Measurements from ENCODE around the gene FKBP7. TPM values are rescaled to one million over a fixed set of nuclear protein-coding genes. Genes with fewer than 3 reads are reported as not detected.
A peak's percentile ranks its signal among the peaks of the same experiment; 100 is the strongest.
"Not testable (repeated sequence)": the region's sequence is repeated elsewhere in the genome, so short reads cannot be mapped to it uniquely, and the experiment has no call there.

Gene FKBP7
- total RNA-seq, 1 donor from 2014 or later, result 6.5 TPM

GRCh38 chr2:178455947-178456346 is 22.5 kb downstream of the FKBP7 start:
- intact Hi-C loops (cut with DNase I), result no loop called here
- ATAC-seq (ENCODE audit: poor library complexity) (no peak), DNase-seq (no peak)

DNA sequence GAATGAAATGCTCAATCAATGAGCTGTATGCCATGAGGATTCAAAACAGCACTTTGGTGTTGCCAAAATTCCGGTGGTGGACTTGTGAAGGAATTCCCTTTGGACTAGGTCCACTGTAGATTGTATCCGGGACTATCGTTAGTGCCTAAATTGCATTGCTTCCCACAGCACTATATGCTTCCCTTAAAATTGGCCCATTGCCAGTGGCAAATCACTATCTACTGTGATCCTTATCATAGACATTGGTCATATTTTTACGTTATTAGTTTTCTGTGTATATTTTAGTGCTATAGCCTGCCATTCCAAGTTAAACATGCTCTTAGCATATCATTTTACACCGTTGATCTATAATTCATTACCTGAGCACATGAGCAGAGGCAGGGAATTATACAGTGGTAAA is 25.5 kb downstream of the FKBP7 start:
- ATAC-seq (ENCODE audit: poor library complexity), result no peak
- intact Hi-C loops (cut with DNase I), result no loop called here
- DNase-seq, result no peak

- ATAC-seq (ENCODE audit: poor library complexity), result no peak
- intact Hi-C loops (cut with DNase I), result no loop called here
- no peak for DNase-seq
These were observed 26.1 kb downstream of the FKBP7 start for GRCh38 chr2:178452334-178452733.

DNA sequence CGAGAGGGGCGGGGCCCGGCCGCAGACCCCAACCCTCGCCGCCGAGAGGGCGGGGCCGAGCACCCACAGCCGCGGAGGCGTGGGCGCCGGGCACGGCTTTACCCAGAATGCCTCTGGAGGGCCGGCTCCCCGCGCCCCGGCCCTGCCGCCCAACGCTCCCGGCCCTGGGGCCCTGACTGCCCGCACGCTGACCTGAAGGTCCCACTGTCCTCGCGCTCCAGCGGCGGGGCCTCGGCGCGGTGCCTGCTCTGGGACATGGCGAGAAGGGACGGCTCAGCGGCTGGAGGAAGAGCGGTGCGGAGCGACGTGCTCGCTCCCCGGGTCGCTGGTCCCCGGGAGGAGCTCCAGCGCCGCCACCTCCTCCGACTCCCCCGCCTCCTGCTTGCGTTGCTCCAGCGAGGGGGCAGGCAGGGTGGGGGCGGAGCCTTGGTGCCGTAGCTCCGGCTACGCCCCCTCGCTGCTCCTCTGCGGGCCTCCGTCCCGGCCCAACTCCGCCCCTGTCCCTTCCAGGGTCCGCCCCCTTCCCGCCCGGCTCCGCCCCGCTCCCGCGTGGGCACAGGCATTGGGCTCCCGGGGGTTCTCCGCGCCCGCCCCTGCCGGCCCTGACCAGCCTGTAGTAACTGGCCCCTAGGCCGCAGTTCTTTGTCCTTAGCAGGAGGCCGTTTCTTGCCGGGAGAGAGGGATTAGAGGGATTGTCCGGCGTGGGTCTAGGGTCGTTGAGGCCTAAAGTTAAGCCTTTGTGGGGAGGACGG is 27.4 kb downstream of the FKBP7 start, which contains the start of the genes PJVK and PRKRA:
Gene PJVK (plus strand): TSS at position 605 of the 752 bp plus-strand sequence. CDS start 2,032 bp downstream, outside the sequence.
Gene PRKRA (minus strand): TSS at position 402 of the 752 bp plus-strand sequence. CDS start 145 bp downstream, at position 257.
- ATAC-seq (ENCODE audit: poor library complexity), result peak; percentile 98
- intact Hi-C loops (cut with DNase I), result no loop called here
- DNase-seq, result peak; percentile 98

- intact Hi-C loops (cut with DNase I), result no loop called here
- ATAC-seq (ENCODE audit: poor library complexity) (no peak), DNase-seq (no peak)
These were observed 28.0 kb downstream of the FKBP7 start for GRCh38 chr2:178450524-178450773.

GRCh38 chr2:178449700-178450523 is 28.5 kb downstream of the FKBP7 start:
- no peak for ATAC-seq (ENCODE audit: poor library complexity)
- intact Hi-C loops (cut with DNase I), result no loop called here

DNA sequence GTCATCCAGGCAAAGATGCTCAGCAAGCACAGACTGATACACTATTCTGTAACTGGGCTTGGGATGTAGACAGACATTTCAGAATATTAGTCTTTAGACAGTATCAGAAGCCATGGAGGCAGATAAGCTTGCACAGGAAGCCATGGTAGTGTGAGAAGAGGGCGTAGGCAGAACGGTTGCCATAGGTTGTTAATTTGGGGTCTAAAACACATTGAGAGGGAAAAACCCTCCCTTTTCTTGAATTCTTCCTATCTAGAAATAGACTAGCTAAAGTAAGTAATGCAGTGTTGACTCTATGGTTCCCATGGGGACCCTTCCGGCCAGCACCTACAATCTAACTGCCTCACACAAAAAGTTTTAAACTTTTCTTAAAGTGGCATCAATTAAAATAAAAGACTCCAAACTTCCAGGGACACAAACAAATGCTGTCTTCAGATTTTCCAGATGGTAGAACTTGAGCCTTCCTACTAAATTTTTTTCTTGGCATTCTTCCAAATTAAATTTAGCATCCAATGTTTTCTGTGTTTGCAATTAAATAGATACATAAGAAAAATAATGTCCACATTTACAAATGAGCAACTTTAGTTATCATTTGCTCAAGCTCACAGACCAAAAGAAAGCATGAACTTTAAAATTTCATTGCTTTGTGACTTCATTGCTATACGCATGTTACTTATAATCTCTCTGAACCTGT is 29.3 kb downstream of the FKBP7 start:
- ATAC-seq (ENCODE audit: poor library complexity), result no peak
- DNase-seq, result no peak
- intact Hi-C loops (cut with DNase I), result no loop called here

More at GRCh38 chr2:178449700-178450523, 28.5 kb downstream of the FKBP7 start:
- no peak for DNase-seq

DNA sequence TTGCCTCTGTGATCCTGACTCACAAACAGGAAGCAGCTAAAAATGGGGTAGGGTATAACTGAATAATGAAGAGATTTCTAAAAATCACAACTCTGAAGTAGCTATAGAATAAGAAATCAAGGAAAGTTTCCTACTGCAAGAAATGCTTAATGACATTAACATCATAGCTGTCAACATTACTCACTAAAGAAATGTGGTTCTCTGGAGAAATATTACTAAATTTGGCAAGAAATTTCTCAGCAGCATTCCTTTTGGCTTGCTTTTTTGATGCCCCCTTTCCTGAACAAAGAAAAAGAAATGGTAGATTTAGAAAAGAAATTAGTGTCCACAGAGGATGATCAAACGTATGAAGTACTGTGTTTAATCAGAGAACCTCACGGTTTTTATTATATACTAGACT is 37.0 kb downstream of the FKBP7 start:
- DNase-seq (no peak), ATAC-seq (ENCODE audit: poor library complexity) (no peak)
- intact Hi-C loops (cut with DNase I), result no loop called here

DNA sequence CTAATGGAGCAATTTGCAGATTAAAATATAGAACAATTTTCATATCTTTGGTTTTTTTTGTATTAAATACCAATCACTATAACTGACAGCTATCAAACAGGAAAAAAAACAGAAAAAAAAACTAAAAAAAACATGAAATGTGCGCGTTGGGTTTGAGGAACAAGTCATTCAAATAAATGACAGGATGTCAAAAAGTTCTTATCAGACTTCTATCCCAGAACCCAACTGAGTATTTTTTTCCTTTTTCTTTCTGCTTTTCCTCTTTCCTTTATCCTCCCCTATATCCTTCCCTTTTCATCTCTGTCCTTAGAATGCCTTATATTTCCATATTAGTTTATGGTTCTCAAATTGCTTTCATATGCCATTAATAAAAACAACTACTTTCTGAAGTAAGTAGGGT is 41.7 kb downstream of the FKBP7 start:
- intact Hi-C loops (cut with DNase I), result no loop called here
- no peak for ATAC-seq (ENCODE audit: poor library complexity)
- no peak for DNase-seq

DNA sequence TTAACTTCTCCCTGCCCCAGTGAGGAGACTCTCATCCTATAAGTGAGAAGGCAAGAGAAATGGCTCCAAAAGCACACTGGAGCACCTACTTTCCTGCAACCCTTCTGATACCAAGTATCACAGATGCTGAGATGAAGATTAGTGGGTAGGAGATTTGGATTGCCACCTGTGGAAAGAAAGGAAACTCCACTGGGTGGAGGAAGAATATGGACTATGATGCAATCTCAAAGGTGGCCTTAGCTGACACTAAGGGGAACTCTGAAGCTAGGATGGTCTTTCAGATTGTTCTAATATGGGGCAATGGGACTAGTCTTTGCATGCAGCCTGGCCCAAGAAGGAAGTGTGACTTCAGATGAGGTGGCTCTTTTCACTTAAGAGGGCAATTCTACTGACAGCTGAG is 49.1 kb downstream of the FKBP7 start:
- intact Hi-C loops (cut with DNase I), result no loop called here
- DNase-seq, result no peak

DNA sequence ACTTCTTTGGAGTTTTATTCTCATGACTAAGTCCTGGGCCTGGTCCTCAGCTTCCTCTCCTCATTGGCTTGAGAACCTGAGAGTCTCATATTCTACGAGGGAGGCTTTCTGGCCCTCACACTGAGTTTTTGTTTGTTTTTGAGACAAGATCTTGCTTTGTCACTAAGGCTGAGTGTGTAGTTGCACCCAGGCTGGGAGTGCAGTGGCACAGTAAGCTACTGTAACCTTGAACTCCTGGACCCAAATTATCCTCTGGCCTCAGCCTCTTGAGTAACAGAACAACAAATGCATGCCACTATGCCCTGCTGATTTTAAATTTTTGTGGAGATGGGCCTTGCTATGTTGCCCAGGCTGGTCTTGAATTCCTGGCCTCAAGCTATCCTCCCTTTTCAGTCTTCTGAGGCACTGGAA is 50.0 kb downstream of the FKBP7 start:
- no peak for DNase-seq
- intact Hi-C loops (cut with DNase I), result no loop called here
- no peak for ATAC-seq (ENCODE audit: poor library complexity)

More for the DNA sequence above, 49.1 kb downstream of the FKBP7 start:
- no peak for ATAC-seq (ENCODE audit: poor library complexity)

GRCh38 chr2:178427458-178427857 is 50.9 kb downstream of the FKBP7 start:
- intact Hi-C loops (cut with DNase I), result no loop called here
- no peak for DNase-seq
- ATAC-seq (ENCODE audit: poor library complexity), result no peak

- DNase-seq (no peak), ATAC-seq (ENCODE audit: poor library complexity) (no peak)
- intact Hi-C loops (cut with DNase I), result no loop called here
These were observed 52.0 kb downstream of the FKBP7 start for GRCh38 chr2:178426388-178426787.

- intact Hi-C loops (cut with DNase I), result no loop called here
- ATAC-seq (ENCODE audit: poor library complexity), result no peak
- DNase-seq, result no peak
These were observed 53.1 kb downstream of the FKBP7 start for GRCh38 chr2:178425255-178425827.

DNA sequence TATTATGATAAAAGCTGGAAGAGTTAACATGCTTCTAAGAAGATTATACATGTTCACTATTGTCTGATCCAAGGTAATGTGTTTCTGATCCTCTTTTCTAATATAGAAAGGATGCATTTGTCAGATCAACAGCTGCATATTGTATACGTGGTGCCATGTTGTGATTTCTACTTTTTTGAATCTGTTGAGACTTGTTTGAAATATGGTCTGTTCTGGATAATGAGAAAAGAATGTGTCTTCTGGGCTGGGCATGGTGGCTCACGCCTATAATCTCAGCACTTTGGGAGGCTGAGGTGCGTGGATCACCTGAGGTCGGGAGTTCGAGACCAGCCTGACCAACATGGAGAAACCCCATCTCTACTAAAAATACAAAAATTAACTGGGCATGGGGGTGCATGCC is 54.7 kb downstream of the FKBP7 start:
- intact Hi-C loops (cut with DNase I); ATAC-seq (ENCODE audit: poor library complexity); DNase-seq: not testable (repeated sequence)

GRCh38 chr2:178422097-178422496 is 56.3 kb downstream of the FKBP7 start:
- ATAC-seq (ENCODE audit: poor library complexity) (no peak), DNase-seq (no peak)
- intact Hi-C loops (cut with DNase I), result no loop called here

- no peak for DNase-seq
- intact Hi-C loops (cut with DNase I), result no loop called here
- ATAC-seq (ENCODE audit: poor library complexity), result no peak
These were observed 57.9 kb downstream of the FKBP7 start for GRCh38 chr2:178420463-178420999.

DNA sequence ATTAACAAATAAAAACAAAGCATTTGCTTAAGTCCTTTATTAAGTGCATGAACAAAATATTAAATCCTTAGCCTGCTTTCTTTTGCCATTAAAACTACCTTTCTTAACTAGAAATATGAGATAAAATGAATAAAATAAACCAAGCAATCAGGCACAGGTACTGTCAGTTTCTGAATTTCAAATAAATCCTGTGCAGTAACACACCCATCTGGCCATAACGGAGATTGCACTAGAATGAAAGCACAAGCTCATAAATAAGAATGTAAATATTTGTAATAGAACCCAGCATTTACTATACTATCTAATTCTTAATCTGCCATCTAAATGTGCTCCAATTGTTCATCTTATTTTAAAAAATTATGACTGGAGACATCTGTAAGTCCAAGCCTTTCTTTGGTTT is 59.3 kb downstream of the FKBP7 start:
- intact Hi-C loops (cut with DNase I), result no loop called here
- DNase-seq, result no peak
- ATAC-seq (ENCODE audit: poor library complexity), result no peak

- ATAC-seq (ENCODE audit: poor library complexity), result no peak
- intact Hi-C loops (cut with DNase I), result no loop called here
- DNase-seq, result no peak
These were observed 60.0 kb downstream of the FKBP7 start for GRCh38 chr2:178418426-178418825.

Data from Right ventricle myocardium superior (tissue), 1 donor.